ENCODE results near the gene EML6.

The EML6 gene

GRCh38 chr2:54760310-54760709 lies 36.8 kb downstream of the EML6 start:
- no peak for DNase-seq

- DNase-seq: peak; percentile 33 to 47
Observed at GRCh38 chr2:54763636-54764291, 40.3 kb downstream of the EML6 start.

DNA sequence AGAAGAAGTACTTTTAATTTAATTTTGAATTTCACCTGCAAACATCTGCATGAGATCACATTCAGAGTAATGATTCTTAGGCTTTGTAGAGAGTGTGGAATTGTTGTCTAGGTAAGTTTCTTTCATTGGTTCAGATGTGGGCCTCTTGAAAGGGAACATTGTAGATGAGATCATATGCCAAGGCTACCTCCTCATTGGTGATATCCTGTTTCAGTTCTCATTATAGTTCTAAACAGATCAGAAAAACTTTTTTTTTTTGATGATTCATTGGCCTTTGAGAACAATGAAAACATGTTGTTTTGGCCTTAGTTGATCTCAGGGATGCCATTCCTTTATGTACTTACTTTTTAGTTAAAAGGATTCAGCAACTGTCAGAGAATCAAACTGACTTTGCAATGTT lies 44.5 kb downstream of the EML6 start:
- DNase-seq: no peak

DNA sequence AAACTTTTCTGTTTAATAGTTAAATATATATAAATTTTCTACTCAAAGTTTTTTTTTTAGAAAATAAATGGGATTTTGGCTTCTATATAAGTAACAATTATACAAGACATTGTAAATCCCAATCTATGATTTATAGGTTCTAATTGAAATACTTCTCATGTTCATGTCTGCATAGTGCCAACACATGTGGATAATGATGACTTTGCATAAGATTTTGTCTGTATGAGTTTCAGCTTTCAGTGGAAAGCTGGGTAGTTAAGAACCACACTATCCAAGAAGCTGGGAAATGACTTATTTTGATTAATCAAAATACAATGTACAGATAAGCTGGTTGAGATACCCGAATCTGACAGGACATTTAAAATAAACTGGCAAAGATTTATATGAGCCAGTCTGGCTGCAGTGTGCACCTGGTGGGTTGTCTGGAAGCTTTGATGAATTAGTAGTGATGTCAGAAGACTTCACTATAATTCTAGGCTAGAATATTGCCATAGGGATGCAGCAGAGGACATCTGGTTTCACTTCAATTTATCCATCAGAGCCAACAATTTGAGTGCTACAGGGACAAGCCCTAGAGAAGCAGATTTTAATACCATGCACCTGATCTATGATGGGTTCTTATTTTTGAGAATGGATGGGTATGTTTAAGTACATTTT lies 45.4 kb downstream of the EML6 start:
- DNase-seq: no peak

DNA sequence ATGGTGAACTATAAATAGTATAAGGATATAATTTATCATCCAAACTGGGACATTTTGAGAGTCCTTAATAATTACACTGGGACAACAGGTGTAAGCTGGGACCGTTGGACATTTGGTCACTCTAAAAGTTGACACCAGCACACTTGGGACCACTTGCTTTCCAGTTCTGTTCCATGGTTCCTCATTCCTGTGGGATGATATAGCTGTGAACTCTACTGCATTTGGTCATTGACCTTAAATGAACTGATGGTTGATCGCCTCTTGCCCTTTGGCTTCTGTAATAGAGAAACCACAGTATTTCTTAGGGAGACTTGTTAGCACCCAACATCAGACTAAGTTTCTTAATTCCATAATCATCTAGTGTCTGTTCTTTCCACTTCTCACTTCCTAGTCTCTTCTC lies 46.7 kb downstream of the EML6 start:
- DNase-seq: no peak

GRCh38 chr2:54770676-54771075 lies 47.2 kb downstream of the EML6 start:
- no peak for DNase-seq

DNA sequence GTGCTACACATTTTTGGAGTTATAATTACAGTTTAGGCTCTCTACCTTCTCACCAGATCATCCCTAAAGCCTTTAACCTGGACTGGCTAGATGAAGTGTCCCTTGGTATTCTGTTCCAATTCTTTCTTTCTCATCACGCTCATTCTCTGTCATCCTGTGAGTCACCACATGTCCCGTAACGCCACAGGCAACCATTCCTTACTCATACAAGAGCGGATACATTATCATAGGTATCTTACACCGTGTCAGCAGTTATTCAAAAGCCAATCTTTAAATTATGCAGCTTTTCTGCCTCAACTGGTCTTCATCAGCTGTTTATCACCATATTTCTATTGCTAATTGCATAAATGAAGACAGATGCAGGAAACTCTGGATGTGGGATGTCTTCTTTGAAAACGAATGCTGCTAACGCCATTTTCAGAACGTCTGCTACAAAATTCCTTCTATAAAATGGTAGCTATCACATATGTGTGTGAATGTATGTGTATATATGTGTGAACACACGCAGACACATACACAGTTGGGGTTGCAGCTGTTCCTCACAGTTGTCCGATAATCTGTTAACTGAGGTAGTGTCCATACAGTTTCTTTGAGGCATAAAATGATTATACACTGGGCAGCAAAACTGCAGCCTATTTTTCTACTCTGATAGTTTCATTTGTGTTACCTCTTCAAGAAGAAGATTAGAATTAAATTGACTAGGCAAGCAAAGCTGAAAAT lies 47.9 kb downstream of the EML6 start:
- no peak for DNase-seq

DNA sequence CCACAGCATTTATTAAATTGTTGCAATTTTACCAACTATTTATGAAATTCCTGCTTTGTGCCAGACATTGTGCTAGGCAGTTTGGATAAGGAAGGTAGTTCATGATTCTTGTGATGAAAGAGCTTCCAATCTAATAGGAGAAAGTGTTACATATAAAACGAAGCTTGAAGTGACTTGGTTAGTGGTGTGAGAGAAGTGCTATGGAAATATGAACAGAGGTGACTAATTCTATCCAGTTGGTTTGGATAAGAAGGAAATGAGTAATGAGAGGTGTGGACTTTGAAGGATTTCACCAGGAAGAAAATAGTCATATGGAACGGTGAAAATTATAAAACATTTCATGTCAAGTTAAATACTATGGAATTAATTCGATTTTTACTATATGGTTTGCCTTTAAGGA lies 48.6 kb downstream of the EML6 start:
- no peak for DNase-seq

GRCh38 chr2:54772531-54772930 lies 49.1 kb downstream of the EML6 start:
- DNase-seq: no peak

- no peak for DNase-seq
Observed at GRCh38 chr2:54773233-54773632, 49.8 kb downstream of the EML6 start.

- no peak for DNase-seq
Observed at GRCh38 chr2:54773838-54774237, 50.4 kb downstream of the EML6 start.

GRCh38 chr2:54775710-54776109 lies 52.2 kb downstream of the EML6 start:
- DNase-seq: no peak

GRCh38 chr2:54776494-54776893 lies 53.0 kb downstream of the EML6 start:
- no peak for DNase-seq

DNA sequence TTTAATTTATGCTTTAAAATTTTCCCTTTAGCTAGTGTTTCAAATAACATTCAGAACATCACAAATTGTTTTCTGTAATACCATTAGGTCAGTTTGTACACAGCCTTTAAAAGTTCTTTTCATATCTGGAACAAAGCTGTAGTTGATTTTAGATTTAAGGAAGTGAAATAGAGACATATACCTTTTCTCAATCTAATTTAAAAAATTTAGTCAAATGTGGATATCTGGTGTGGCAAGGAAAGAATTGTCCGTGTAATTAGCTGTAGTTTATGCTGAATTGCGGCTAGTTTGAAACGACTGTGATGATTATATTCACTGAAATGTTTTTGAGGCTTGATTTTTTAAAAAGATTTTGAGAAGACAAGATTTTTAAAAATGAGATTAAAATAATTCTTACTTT lies 59.9 kb downstream of the EML6 start:
- DNase-seq: no peak

- no peak for DNase-seq
Observed at GRCh38 chr2:54787270-54787669, 63.8 kb downstream of the EML6 start.

- no peak for DNase-seq
Observed at GRCh38 chr2:54787755-54788366, 64.4 kb downstream of the EML6 start.

DNA sequence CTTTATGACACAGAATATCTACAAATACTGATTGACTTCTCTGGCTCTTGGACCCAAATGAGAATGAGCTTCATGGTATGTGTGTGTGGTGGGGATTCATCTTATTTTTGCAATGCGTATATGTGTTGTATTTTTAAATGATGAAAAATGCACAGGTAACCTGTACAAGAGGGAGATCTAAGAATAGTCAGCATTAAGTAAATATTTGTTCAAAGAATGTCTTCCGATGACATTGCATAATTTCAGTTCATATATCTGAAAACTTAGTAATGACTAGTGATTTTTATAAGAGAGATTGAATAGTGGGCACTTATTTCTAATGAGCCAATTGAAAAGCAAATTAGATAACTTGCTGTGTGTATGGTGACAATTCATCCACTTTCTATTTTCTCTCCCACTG lies 66.4 kb downstream of the EML6 start:
- DNase-seq: no peak

DNA sequence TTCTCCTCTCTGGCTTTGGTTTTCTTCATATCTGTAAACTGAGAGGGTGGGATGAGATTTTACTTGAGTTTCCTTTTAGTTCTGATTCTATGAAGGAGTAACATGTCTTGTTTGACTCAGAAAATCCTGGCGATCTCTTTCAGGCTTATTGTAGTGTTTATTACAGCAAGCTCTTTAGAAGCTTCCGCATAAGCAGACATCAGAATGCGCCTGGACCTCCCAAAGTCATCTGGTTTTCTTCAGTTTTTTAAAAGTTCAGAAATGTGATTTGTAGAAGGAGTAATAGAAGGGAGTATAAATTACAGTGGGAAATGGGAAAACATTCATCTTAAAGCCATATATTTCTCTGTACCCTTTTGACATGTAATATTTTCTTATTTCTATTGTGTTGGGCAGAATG lies 68.4 kb downstream of the EML6 start:
- DNase-seq: no peak

- DNase-seq: no peak
Observed at GRCh38 chr2:54797307-54797706, 73.8 kb downstream of the EML6 start.

DNA sequence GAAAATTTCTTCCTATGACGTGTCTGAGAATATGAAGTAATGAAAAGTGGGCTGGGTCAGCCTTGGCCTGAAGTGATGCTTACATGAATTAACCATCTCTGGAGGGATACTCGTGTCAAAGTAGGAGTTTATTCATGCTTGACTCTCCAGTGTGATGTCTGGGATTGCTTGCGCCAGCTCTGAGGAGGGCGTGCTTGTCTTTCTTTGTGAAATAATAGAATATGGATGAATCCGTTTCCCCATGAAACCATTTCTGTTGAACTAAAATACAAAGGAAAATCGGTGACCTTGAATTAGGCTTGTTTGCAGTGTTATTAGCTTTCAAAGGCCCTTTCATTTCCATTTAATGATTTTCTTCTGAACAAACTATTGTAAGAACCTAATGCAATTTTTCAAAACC lies 77.9 kb downstream of the EML6 start:
- DNase-seq: no peak

- no peak for DNase-seq
Observed at GRCh38 chr2:54803783-54804751, 80.6 kb downstream of the EML6 start.

DNA sequence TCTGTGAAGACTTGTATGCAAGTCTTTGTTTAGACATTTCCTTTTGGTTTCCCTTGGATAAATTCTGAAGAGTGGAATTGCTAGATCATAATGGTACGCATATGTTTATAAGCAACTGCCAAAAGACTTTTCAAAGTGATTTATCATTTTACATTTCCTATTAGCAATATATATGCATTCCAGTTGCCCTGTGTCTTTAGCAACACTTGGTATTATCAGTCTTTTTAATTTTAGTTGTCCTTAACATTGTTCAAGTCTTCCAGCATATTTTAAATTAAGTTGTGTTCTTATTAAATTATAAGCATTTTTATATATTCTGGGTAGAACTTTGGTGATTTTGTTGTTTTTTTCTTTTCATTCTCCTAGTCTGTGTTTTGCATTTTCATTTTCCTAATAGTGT lies 81.8 kb downstream of the EML6 start:
- DNase-seq: no peak

GRCh38 chr2:54806975-54807374 lies 83.5 kb downstream of the EML6 start:
- no peak for DNase-seq

Data from AML-193 (cell line).